ENCODE measurements around the gene NR6A1. TPM values are rescaled to one million over a fixed set of nuclear protein-coding genes. Genes with fewer than 3 reads are reported as not detected.

NR6A1 gene
- total and polyA plus RNA-seq, 2 experiments from 2014 or later = 44.2 to 139 TPM

DNA sequence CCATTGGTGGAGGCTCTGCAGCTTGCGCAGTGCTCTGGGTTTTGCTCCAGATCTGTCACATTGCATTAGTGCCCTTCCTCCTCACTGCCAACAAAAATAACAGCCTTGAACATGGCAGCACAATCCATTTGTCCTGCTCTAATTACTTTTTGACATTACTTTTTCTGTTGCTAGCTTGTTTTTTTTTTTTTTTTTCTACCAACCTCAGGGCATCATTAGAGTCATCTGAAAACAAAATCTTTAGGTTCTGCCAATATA, 146.4 kb downstream of the NR6A1 start:
- DNase-seq (ENCODE audit: low spot score) = no peak
- no peak overlapping the region for H3K27ac ChIP-seq (ENCODE audit: low read depth)

More for the DNA sequence above, 146.4 kb downstream of the NR6A1 start:
- Histone ChIP-seq H3K36me3 (ENCODE audit: insufficient read depth) (no peaks in the 10 kb centered on the region), H3K79me2 (replicated peaks; ENCODE audit: insufficient read depth) (no peaks in the 10 kb centered on the region; the same call in 1 of the 2 replicates), H3K4me3 (no peak overlapping the region), H3K9me2 (ENCODE audit: insufficient read depth) (no peaks in the 10 kb centered on the region), H3K27me3 (ENCODE audit: insufficient read depth) (no peaks in the 10 kb centered on the region), H4K20me1 (replicated peaks; ENCODE audit: insufficient read depth) (0 out of 2 replicates have a peak, but pooled peaks cover 3% of the 10 kb centered on the region), H3K4me1 (ENCODE audit: insufficient read depth) (peaks cover 8% of the 10 kb centered on the region; the same call in 1 of the 2 replicates), H3F3A (replicated peaks; ENCODE audit: low read depth) (no peaks in the 10 kb centered on the region), H3K4me2 (no peak overlapping the region), H2AFZ (no peak overlapping the region)
- Mint-ChIP-seq H3K27me3 (ENCODE audit: insufficient read depth, low read depth, poor library complexity) (peaks cover 4% of the 10 kb centered on the region), H3K4me1 (peaks cover 31% of the 10 kb centered on the region), H3K27ac (no peak overlapping the region), H3K4me3 (no peak overlapping the region), H3K9me3 (no peaks in the 10 kb centered on the region), H3K36me3 (ENCODE audit: low read depth) (no peaks in the 10 kb centered on the region; the same call in 2 of the 3 replicates)
- TF ChIP-seq JUNB (IDR thresholded peaks at IDR 0.05; ENCODE audit: unreplicated experiment) (no peak), NANOG (IDR thresholded peaks at IDR 0.05; ENCODE audit: borderline replicate concordance) (no peak), EZH2 (IDR thresholded peaks at IDR 0.05; ENCODE audit: low read depth, unreplicated experiment) (no peak), POLR2AphosphoS5 (IDR thresholded peaks at IDR 0.05; ENCODE audit: low read depth) (no peak), EZH2phosphoT487 (IDR thresholded peaks at IDR 0.05; ENCODE audit: unreplicated experiment) (no peak), ZNF114 (CRISPR knock-in tag; IDR thresholded peaks at IDR 0.05) (no peak), CREB1 (CRISPR knock-in tag; IDR thresholded peaks at IDR 0.05; ENCODE audit: low read depth) (no peak), ZNF331 (CRISPR knock-in tag; IDR thresholded peaks at IDR 0.05; ENCODE audit: low read depth) (no peak), STAT1 (IDR thresholded peaks at IDR 0.05; ENCODE audit: unreplicated experiment) (no peak)
- TF ChIP-seq, protein P1, sequence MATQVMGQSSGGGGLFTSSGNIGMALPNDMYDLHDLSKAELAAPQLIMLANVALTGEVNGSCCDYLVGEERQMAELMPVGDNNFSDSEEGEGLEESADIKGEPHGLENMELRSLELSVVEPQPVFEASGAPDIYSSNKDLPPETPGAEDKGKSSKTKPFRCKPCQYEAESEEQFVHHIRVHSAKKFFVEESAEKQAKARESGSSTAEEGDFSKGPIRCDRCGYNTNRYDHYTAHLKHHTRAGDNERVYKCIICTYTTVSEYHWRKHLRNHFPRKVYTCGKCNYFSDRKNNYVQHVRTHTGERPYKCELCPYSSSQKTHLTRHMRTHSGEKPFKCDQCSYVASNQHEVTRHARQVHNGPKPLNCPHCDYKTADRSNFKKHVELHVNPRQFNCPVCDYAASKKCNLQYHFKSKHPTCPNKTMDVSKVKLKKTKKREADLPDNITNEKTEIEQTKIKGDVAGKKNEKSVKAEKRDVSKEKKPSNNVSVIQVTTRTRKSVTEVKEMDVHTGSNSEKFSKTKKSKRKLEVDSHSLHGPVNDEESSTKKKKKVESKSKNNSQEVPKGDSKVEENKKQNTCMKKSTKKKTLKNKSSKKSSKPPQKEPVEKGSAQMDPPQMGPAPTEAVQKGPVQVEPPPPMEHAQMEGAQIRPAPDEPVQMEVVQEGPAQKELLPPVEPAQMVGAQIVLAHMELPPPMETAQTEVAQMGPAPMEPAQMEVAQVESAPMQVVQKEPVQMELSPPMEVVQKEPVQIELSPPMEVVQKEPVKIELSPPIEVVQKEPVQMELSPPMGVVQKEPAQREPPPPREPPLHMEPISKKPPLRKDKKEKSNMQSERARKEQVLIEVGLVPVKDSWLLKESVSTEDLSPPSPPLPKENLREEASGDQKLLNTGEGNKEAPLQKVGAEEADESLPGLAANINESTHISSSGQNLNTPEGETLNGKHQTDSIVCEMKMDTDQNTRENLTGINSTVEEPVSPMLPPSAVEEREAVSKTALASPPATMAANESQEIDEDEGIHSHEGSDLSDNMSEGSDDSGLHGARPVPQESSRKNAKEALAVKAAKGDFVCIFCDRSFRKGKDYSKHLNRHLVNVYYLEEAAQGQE (IDR thresholded peaks at IDR 0.05; ENCODE audit: unreplicated experiment) = no peak
- TF ChIP-seq, protein P2, sequence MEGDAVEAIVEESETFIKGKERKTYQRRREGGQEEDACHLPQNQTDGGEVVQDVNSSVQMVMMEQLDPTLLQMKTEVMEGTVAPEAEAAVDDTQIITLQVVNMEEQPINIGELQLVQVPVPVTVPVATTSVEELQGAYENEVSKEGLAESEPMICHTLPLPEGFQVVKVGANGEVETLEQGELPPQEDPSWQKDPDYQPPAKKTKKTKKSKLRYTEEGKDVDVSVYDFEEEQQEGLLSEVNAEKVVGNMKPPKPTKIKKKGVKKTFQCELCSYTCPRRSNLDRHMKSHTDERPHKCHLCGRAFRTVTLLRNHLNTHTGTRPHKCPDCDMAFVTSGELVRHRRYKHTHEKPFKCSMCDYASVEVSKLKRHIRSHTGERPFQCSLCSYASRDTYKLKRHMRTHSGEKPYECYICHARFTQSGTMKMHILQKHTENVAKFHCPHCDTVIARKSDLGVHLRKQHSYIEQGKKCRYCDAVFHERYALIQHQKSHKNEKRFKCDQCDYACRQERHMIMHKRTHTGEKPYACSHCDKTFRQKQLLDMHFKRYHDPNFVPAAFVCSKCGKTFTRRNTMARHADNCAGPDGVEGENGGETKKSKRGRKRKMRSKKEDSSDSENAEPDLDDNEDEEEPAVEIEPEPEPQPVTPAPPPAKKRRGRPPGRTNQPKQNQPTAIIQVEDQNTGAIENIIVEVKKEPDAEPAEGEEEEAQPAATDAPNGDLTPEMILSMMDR (conservative IDR thresholded peaks at IDR 0.05; ENCODE audit: low read depth in 2 of 2) = no peak
- TF ChIP-seq, protein P3, sequence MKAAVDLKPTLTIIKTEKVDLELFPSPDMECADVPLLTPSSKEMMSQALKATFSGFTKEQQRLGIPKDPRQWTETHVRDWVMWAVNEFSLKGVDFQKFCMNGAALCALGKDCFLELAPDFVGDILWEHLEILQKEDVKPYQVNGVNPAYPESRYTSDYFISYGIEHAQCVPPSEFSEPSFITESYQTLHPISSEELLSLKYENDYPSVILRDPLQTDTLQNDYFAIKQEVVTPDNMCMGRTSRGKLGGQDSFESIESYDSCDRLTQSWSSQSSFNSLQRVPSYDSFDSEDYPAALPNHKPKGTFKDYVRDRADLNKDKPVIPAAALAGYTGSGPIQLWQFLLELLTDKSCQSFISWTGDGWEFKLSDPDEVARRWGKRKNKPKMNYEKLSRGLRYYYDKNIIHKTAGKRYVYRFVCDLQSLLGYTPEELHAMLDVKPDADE (IDR thresholded peaks at IDR 0.05) = no peak
- TF ChIP-seq, protein P4, sequence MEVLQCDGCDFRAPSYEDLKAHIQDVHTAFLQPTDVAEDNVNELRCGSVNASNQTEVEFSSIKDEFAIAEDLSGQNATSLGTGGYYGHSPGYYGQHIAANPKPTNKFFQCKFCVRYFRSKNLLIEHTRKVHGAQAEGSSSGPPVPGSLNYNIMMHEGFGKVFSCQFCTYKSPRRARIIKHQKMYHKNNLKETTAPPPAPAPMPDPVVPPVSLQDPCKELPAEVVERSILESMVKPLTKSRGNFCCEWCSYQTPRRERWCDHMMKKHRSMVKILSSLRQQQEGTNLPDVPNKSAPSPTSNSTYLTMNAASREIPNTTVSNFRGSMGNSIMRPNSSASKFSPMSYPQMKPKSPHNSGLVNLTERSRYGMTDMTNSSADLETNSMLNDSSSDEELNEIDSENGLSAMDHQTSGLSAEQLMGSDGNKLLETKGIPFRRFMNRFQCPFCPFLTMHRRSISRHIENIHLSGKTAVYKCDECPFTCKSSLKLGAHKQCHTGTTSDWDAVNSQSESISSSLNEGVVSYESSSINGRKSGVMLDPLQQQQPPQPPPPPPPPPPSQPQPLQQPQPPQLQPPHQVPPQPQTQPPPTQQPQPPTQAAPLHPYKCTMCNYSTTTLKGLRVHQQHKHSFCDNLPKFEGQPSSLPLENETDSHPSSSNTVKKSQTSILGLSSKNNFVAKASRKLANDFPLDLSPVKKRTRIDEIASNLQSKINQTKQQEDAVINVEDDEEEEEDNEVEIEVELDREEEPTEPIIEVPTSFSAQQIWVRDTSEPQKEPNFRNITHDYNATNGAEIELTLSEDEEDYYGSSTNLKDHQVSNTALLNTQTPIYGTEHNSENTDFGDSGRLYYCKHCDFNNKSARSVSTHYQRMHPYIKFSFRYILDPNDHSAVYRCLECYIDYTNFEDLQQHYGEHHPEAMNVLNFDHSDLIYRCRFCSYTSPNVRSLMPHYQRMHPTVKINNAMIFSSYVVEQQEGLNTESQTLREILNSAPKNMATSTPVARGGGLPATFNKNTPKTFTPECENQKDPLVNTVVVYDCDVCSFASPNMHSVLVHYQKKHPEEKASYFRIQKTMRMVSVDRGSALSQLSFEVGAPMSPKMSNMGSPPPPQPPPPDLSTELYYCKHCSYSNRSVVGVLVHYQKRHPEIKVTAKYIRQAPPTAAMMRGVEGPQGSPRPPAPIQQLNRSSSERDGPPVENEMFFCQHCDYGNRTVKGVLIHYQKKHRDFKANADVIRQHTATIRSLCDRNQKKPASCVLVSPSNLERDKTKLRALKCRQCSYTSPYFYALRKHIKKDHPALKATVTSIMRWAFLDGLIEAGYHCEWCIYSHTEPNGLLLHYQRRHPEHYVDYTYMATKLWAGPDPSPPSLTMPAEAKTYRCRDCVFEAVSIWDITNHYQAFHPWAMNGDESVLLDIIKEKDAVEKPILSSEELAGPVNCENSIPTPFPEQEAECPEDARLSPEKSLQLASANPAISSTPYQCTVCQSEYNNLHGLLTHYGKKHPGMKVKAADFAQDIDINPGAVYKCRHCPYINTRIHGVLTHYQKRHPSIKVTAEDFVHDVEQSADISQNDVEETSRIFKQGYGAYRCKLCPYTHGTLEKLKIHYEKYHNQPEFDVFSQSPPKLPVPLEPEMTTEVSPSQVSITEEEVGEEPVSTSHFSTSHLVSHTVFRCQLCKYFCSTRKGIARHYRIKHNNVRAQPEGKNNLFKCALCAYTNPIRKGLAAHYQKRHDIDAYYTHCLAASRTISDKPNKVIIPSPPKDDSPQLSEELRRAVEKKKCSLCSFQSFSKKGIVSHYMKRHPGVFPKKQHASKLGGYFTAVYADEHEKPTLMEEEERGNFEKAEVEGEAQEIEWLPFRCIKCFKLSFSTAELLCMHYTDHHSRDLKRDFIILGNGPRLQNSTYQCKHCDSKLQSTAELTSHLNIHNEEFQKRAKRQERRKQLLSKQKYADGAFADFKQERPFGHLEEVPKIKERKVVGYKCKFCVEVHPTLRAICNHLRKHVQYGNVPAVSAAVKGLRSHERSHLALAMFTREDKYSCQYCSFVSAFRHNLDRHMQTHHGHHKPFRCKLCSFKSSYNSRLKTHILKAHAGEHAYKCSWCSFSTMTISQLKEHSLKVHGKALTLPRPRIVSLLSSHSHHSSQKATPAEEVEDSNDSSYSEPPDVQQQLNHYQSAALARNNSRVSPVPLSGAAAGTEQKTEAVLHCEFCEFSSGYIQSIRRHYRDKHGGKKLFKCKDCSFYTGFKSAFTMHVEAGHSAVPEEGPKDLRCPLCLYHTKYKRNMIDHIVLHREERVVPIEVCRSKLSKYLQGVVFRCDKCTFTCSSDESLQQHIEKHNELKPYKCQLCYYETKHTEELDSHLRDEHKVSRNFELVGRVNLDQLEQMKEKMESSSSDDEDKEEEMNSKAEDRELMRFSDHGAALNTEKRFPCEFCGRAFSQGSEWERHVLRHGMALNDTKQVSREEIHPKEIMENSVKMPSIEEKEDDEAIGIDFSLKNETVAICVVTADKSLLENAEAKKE (CRISPR knock-in tag; IDR thresholded peaks at IDR 0.05) = no peak
- no peak for ATAC-seq
